ENCODE data around the gene CDHR1. TPM values are rescaled to one million over a fixed set of nuclear protein-coding genes. Genes with fewer than 3 reads are reported as not detected.
"Not testable (repeated sequence)": the region's sequence is repeated elsewhere in the genome, so short reads cannot be mapped to it uniquely, and the experiment has no call there.

Gene CDHR1
- polyA plus RNA-seq, 1 experiment: not detected

DNA sequence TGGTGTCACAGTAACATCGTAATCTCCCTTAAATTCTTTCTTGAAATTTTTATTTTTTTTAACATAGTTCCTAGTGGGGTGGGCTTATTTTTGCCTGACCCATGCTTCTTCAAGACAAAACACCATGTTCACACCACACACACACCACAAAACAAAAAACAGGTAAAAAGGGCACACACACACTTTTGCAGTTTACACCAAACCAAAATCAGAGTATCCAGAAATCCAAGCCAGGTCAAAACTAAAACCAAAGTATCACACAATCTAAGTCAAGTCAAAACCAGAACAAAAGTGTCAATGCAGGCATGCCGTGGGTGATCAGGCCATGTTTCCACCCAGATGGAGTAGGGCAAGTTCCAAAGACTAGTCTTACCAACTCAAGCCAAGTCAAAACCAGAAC, 23.1 kb upstream of the CDHR1 start:
- DNase-seq (ENCODE audit: low read depth); POLR2A ChIA-PET; H3K27me3 ChIP-seq (ENCODE audit: control insufficient read depth, insufficient read depth, low read length); H3K36me3 ChIP-seq (ENCODE audit: control insufficient read depth, insufficient read depth, low read length); H3K4me3 ChIP-seq (ENCODE audit: low read depth, low read length): not testable (repeated sequence)
- CTCF ChIA-PET: interaction anchor here (0.6 kb wide), 1 partner anchor 178 kb away, joined by 3 read pairs; no protein-coding TSS in a partner anchor

DNA sequence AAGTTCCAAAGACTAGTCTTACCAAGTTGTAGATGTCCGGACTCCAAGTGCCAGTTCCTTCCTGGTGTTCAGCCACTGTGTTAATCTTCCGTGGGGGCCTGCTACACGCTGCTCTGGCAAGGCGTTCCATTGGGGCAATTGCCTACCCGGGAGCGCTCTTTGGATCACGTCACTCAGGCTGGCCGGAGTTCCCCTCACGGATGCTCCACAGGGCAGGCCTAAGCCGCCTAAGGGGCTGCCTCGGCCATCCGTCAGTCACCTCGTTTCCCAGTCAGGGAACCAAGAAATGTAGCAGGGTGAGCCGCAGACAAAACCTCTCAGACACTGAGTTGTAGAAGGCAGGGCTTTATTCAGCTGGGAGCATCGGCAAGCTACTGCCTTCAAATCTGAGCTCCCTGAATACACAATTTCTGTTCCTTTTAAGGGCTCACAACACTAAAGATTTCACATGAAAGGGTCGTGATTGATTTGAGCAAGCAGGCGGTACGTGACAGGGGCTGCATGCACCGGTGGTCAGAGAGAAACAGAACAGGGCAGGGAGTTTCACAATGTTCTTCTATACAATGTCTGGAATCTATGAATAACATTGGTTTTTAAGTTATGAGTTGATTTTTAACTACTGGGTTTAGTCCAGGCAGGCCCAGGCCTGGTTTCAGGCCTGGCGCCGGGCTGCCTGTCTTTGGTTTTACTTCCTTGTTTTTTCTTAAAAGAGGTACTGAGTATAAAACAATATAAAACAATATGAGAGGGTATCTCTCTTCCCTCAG, 22.5 kb upstream of the CDHR1 start:
- H3K4me3 ChIP-seq (ENCODE audit: low read depth, low read length): not testable (repeated sequence)

DNA sequence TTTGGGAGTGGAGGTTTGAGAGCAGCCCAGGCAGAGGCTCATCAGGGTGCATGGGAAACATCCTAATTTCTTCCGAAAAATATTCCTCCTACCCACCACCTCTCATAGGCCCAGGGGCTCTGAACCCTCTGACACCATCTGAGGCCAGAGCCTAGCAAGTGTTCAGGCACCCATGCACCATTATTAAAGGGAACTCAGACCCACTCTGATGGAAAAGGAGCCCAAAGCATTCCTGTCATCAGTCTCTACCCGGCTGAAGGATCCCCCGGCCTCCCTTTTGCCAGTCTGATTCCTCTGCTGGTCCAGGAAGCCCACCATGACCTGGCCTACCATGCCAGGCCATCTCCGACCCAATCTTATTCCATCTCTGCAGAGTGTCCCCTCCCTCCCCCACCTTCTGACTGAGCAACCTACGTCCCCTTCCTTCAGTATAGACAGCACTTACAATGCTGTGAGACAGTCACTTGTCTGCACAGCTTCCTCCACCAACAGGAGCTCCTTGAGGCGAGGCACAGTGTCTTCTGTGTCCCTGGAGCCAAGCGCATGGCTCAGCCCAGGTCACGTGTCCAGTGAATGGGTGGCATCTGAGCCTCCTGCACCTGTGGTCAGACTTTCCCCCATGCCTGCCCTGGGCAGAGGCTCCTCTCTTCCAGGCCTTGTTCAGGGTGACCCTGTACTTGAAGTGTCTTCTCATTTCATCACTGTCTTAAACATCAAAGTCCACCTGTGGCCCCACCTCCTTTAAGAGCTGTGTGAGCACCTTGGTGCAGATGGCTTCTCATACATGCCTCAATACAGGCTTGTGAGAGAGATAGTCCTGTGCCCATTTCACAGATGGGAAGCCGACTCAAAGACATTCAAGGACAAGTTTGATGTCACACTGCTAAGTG, 21.6 kb upstream of the CDHR1 start:
- TF ChIP-seq, protein P1, sequence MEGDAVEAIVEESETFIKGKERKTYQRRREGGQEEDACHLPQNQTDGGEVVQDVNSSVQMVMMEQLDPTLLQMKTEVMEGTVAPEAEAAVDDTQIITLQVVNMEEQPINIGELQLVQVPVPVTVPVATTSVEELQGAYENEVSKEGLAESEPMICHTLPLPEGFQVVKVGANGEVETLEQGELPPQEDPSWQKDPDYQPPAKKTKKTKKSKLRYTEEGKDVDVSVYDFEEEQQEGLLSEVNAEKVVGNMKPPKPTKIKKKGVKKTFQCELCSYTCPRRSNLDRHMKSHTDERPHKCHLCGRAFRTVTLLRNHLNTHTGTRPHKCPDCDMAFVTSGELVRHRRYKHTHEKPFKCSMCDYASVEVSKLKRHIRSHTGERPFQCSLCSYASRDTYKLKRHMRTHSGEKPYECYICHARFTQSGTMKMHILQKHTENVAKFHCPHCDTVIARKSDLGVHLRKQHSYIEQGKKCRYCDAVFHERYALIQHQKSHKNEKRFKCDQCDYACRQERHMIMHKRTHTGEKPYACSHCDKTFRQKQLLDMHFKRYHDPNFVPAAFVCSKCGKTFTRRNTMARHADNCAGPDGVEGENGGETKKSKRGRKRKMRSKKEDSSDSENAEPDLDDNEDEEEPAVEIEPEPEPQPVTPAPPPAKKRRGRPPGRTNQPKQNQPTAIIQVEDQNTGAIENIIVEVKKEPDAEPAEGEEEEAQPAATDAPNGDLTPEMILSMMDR (IDR thresholded peaks at IDR 0.05; ENCODE audit: insufficient read depth, low read depth, low read length): no peak
- H3K4me3 ChIP-seq (ENCODE audit: low read depth, low read length): no peak overlapping the region
- ChIA-PET POLR2A (no interaction called here), CTCF (no interaction called here)
- DNase-seq (ENCODE audit: low read depth): no peak
- H3K36me3 ChIP-seq (ENCODE audit: control insufficient read depth, insufficient read depth, low read length): no peaks in the 10 kb centered on the region
- H3K27me3 ChIP-seq (ENCODE audit: control insufficient read depth, insufficient read depth, low read length): peaks cover 1% of the 10 kb centered on the region; the same call in 1 of the 2 replicates

More for the DNA sequence above, 22.5 kb upstream of the CDHR1 start:
- POLR2A ChIA-PET; H3K27me3 ChIP-seq (ENCODE audit: control insufficient read depth, insufficient read depth, low read length); DNase-seq (ENCODE audit: low read depth); H3K36me3 ChIP-seq (ENCODE audit: control insufficient read depth, insufficient read depth, low read length); CTCF ChIA-PET: not testable (repeated sequence)

- POLR2A ChIA-PET: no interaction called here
- CTCF ChIA-PET: no interaction called here
- TF ChIP-seq, protein P1 (IDR thresholded peaks at IDR 0.05; ENCODE audit: insufficient read depth, low read depth, low read length): no peak
- no peak within 1 kb of the TSS for H3K4me3 ChIP-seq (ENCODE audit: low read depth, low read length)
- no peaks in the 10 kb centered on the region for H3K36me3 ChIP-seq (ENCODE audit: control insufficient read depth, insufficient read depth, low read length)
- H3K27me3 ChIP-seq (ENCODE audit: control insufficient read depth, insufficient read depth, low read length): peaks cover 1% of the 10 kb centered on the region; the same call in 1 of the 2 replicates
- DNase-seq (ENCODE audit: low read depth): no peak
Measured at GRCh38 chr10:84173501-84173929, 20.8 kb upstream of the CDHR1 start, which contains the start of gene GPR15LG. Gene GPR15LG (plus strand): TSS chr10:84173801. CDS start chr10:84173852, 51 bp downstream.

DNA sequence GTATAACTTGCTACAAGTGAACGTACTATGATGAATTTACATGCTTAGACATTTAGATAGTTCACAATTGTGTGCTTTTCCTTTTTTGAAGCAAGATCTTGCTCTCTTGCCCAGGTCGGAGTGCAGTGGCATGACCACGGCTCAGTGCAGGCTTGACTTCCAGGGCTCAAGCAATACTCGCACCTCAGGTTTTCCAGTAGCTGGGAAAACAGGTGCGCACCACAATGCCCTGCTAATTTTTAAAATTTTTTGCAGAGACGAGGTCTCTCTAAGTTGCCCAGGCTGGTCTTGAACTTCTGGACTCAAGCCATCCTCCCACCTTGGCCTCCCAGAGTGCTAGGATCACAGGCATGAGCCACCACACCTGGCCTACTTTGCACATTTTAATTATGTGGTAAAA, 18.9 kb upstream of the CDHR1 start:
- Histone ChIP-seq H3K27me3 (ENCODE audit: control insufficient read depth, insufficient read depth, low read length) (peaks cover 1% of the 10 kb centered on the region; the same call in 1 of the 2 replicates), H3K4me3 (ENCODE audit: low read depth, low read length) (no peak overlapping the region), H3K36me3 (ENCODE audit: control insufficient read depth, insufficient read depth, low read length) (no peaks in the 10 kb centered on the region)
- ChIA-PET CTCF (no interaction called here), POLR2A (no interaction called here)
- no peak for DNase-seq (ENCODE audit: low read depth)
- TF ChIP-seq, protein P1 (IDR thresholded peaks at IDR 0.05; ENCODE audit: insufficient read depth, low read depth, low read length): no peak

DNA sequence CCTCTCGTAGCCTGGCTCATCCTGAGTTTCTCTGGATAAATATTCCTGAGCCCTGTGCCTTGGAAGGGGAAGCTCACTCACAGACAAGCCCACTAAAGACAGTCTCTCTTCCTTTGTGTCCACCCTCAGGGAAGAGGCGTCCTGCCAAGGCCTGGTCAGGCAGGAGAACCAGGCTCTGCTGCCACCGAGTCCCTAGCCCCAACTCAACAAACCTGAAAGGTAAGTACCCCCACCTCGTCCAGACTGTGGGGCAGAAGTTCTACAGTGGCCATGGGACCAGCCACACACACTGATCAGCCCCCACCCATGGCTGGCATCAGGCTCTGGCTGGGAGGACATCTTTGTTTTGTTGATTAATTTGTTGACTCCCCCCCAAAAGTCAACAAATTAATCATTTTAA, 18.0 kb upstream of the CDHR1 start:
- Histone ChIP-seq H3K36me3 (ENCODE audit: control insufficient read depth, insufficient read depth, low read length) (no peaks in the 10 kb centered on the region), H3K27me3 (ENCODE audit: control insufficient read depth, insufficient read depth, low read length) (peaks cover 1% of the 10 kb centered on the region; the same call in 1 of the 2 replicates), H3K4me3 (ENCODE audit: low read depth, low read length) (no peak overlapping the region)
- CTCF ChIA-PET: no interaction called here
- DNase-seq (ENCODE audit: low read depth): no peak
- TF ChIP-seq, protein P1 (IDR thresholded peaks at IDR 0.05; ENCODE audit: insufficient read depth, low read depth, low read length): no peak
- POLR2A ChIA-PET: no interaction called here

All from BJ (cell line).